Measurements from ENCODE around the gene KCNJ9.
"Not testable (repeated sequence)": the region's sequence is repeated elsewhere in the genome, so short reads cannot be mapped to it uniquely, and the experiment has no call there.

Gene KCNJ9

DNA sequence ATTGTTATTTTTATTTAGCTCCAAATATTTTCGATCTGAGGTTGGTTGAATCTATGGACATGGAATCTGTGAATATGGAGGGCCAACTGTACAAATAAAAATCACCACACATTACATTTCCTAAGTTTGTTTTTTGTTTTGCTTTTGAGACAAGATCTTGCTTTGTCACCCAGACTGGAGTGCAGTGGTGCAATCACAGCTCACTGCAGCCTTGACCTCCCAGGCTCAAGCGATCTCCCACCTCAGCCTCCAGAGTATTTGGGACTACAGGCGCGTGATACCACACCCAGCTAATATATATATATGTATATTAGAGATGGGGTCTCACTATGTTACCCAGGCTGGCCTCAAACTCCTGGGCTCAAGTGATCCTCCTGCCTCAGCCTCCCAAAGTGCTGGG lies 45.0 kb downstream of the KCNJ9 start:
- not testable (repeated sequence) for H3K4me3 ChIP-seq (ENCODE audit: low read length); H3K27me3 ChIP-seq (ENCODE audit: control insufficient read depth, insufficient read depth, low read length); H3K36me3 ChIP-seq (ENCODE audit: control insufficient read depth, insufficient read depth, low read length); H3K9ac ChIP-seq (ENCODE audit: low read length); H3K4me1 ChIP-seq (ENCODE audit: control insufficient read depth, insufficient read depth, low read length); H3K9me3 ChIP-seq (ENCODE audit: control insufficient read depth, low read length)

DNA sequence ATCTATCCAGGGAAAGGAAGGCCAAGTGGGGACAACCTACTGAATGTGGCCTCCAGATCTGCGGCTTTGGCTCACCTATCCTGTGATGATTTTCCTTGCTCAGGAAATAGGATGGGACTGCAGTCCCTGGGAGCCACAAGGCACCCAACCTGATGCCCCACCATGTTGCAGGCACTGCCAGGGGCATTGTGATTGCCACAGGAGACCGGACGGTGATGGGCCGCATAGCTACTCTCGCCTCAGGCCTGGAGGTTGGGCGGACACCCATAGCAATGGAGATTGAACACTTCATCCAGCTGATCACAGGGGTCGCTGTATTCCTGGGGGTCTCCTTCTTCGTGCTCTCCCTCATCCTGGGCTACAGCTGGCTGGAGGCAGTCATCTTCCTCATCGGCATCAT lies 46.0 kb downstream of the KCNJ9 start:
- Histone ChIP-seq H3K4me3 (ENCODE audit: low read length) (no peak overlapping the region), H3K36me3 (ENCODE audit: control insufficient read depth, insufficient read depth, low read length) (no peaks in the 10 kb centered on the region), H3K9ac (ENCODE audit: low read length) (no peak overlapping the region), H3K4me1 (ENCODE audit: control insufficient read depth, insufficient read depth, low read length) (no peaks in the 10 kb centered on the region), H3K9me3 (ENCODE audit: control insufficient read depth, low read length) (no peaks in the 10 kb centered on the region), H3K27me3 (ENCODE audit: control insufficient read depth, insufficient read depth, low read length) (peaks cover 8% of the 10 kb centered on the region)

DNA sequence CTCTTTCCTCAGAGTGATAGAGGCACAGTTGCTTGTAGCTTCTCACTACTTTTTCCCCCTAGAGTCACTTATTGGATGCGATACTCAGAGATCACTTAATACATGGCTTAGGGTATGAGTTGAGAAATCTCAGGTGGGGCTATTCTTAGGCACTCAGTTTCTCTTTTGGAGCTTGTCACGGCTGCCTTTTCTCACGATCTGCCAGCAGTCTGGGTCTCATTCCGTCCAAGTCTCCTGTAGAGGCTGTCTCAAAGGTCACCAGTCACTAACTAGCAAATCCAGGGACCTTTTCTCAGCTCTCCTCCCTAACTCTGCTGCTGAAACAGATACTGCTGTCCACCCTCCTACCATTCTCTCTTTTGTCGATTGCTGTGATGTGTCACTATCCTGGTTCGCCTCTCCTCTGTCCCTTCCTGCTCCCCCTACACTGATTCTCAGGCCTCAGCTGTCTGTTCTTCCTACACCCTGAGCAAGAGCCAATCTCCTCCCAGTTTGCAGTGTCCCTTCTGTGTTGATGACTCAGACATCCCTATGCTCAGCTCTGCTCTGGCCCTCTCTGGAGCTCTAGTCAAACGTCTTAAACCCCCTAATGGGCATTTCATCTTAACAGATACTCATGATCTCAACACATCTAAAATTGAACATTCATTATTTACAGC lies 46.7 kb downstream of the KCNJ9 start:
- H3K9ac ChIP-seq (ENCODE audit: low read length), result no peak overlapping the region
- H3K36me3 ChIP-seq (ENCODE audit: control insufficient read depth, insufficient read depth, low read length), result no peaks in the 10 kb centered on the region
- H3K9me3 ChIP-seq (ENCODE audit: control insufficient read depth, low read length), result no peaks in the 10 kb centered on the region
- peaks cover 8% of the 10 kb centered on the region for H3K27me3 ChIP-seq (ENCODE audit: control insufficient read depth, insufficient read depth, low read length)
- H3K4me3 ChIP-seq (ENCODE audit: low read length), result no peak overlapping the region
- H3K4me1 ChIP-seq (ENCODE audit: control insufficient read depth, insufficient read depth, low read length), result no peaks in the 10 kb centered on the region

DNA sequence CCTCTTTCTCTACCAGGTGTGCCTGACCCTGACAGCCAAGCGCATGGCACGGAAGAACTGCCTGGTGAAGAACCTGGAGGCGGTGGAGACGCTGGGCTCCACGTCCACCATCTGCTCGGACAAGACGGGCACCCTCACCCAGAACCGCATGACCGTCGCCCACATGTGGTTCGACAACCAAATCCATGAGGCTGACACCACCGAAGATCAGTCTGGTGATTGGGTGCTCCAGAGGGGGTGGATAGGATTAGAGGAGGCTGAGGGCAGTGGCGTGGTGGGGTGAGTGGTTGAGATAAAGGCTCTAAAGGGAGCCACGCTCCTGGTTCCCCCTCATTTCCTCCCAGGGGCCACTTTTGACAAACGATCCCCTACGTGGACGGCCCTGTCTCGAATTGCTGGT lies 47.3 kb downstream of the KCNJ9 start:
- Histone ChIP-seq H3K36me3 (ENCODE audit: control insufficient read depth, insufficient read depth, low read length) (no peaks in the 10 kb centered on the region), H3K9me3 (ENCODE audit: control insufficient read depth, low read length) (no peaks in the 10 kb centered on the region), H3K4me3 (ENCODE audit: low read length) (no peak overlapping the region), H3K27me3 (ENCODE audit: control insufficient read depth, insufficient read depth, low read length) (peaks cover 8% of the 10 kb centered on the region), H3K4me1 (ENCODE audit: control insufficient read depth, insufficient read depth, low read length) (no peaks in the 10 kb centered on the region), H3K9ac (ENCODE audit: low read length) (no peak overlapping the region)

DNA sequence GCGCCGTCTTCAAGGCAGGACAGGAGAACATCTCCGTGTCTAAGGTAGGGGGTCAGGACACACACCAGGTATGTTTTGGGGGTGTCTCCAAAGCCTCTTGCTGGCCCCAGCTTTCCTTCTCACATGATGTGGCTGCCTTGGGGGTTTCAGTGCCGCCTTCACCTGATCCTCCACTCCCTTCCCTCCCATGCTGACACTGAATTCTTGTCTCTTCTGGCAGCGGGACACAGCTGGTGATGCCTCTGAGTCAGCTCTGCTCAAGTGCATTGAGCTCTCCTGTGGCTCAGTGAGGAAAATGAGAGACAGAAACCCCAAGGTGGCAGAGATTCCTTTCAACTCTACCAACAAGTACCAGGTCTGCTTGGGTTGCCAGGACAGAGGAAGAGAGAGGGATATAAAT lies 47.7 kb downstream of the KCNJ9 start:
- no peaks in the 10 kb centered on the region for H3K9me3 ChIP-seq (ENCODE audit: control insufficient read depth, low read length)
- H3K27me3 ChIP-seq (ENCODE audit: control insufficient read depth, insufficient read depth, low read length), result peaks cover 8% of the 10 kb centered on the region
- H3K36me3 ChIP-seq (ENCODE audit: control insufficient read depth, insufficient read depth, low read length), result no peaks in the 10 kb centered on the region
- no peak overlapping the region for H3K4me3 ChIP-seq (ENCODE audit: low read length)
- H3K9ac ChIP-seq (ENCODE audit: low read length), result no peak overlapping the region
- H3K4me1 ChIP-seq (ENCODE audit: control insufficient read depth, insufficient read depth, low read length), result no peaks in the 10 kb centered on the region

DNA sequence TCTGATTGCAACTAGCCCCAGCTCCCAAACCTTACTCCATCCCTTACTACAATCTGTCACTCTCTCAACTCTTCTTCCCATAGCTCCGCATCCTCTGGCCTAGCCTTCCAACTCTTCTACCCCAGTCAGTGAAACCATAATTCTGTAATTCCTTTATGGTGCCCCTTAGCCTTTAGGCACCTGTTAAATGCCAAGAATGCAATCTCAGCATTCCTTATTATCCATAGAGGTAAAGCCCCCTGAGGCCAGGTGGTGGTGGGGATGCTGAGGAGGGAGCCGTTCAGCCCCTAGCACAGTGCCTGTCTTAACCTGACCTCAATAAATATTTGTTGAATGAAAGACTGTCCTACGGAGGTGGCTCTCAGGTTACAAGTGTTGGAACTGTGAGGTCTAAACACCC lies 48.2 kb downstream of the KCNJ9 start:
- Histone ChIP-seq H3K9ac (ENCODE audit: low read length) (no peak overlapping the region), H3K4me3 (ENCODE audit: low read length) (no peak overlapping the region), H3K4me1 (ENCODE audit: control insufficient read depth, insufficient read depth, low read length) (no peaks in the 10 kb centered on the region), H3K36me3 (ENCODE audit: control insufficient read depth, insufficient read depth, low read length) (no peaks in the 10 kb centered on the region), H3K27me3 (ENCODE audit: control insufficient read depth, insufficient read depth, low read length) (peaks cover 8% of the 10 kb centered on the region), H3K9me3 (ENCODE audit: control insufficient read depth, low read length) (no peaks in the 10 kb centered on the region)

DNA sequence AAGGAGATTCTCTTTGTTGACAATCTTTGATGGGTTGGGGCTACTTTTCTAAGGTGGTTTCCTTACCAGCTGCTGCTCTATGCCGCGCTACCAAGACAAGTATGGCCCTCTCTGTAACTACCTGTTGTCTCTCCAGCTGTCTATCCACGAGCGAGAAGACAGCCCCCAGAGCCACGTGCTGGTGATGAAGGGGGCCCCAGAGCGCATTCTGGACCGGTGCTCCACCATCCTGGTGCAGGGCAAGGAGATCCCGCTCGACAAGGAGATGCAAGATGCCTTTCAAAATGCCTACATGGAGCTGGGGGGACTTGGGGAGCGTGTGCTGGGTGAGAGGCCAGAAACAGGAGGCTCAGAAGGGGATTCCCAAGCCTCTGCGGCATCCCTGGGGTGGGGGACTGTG lies 48.6 kb downstream of the KCNJ9 start:
- H3K36me3 ChIP-seq (ENCODE audit: control insufficient read depth, insufficient read depth, low read length), result no peaks in the 10 kb centered on the region

DNA sequence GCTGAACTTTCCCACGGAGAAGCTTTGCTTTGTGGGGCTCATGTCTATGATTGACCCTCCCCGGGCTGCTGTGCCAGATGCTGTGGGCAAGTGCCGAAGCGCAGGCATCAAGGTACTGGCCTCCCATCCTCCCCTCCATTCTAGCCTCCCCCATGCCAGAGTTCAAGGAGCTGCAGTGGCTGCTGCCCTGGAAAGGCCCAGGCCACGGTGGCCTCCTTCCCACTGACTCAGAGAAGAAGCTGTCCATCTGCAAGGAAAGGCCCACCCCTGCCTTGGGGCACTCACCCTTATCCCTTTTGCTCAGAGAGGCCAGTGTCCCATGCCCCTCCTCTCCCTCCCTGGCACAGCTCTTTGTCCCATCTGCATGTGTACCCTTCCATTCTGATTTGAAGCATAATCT lies 49.1 kb downstream of the KCNJ9 start:
- Histone ChIP-seq H3K36me3 (ENCODE audit: control insufficient read depth, insufficient read depth, low read length) (no peaks in the 10 kb centered on the region), H3K4me1 (ENCODE audit: control insufficient read depth, insufficient read depth, low read length) (no peaks in the 10 kb centered on the region), H3K9me3 (ENCODE audit: control insufficient read depth, low read length) (no peaks in the 10 kb centered on the region), H3K4me3 (ENCODE audit: low read length) (no peak overlapping the region), H3K27me3 (ENCODE audit: control insufficient read depth, insufficient read depth, low read length) (peaks cover 8% of the 10 kb centered on the region), H3K9ac (ENCODE audit: low read length) (no peak overlapping the region)

More for the DNA sequence above, 48.6 kb downstream of the KCNJ9 start:
- Histone ChIP-seq H3K27me3 (ENCODE audit: control insufficient read depth, insufficient read depth, low read length) (peaks cover 8% of the 10 kb centered on the region), H3K4me3 (ENCODE audit: low read length) (no peak overlapping the region), H3K9me3 (ENCODE audit: control insufficient read depth, low read length) (no peaks in the 10 kb centered on the region), H3K4me1 (ENCODE audit: control insufficient read depth, insufficient read depth, low read length) (no peaks in the 10 kb centered on the region), H3K9ac (ENCODE audit: low read length) (no peak overlapping the region)

DNA sequence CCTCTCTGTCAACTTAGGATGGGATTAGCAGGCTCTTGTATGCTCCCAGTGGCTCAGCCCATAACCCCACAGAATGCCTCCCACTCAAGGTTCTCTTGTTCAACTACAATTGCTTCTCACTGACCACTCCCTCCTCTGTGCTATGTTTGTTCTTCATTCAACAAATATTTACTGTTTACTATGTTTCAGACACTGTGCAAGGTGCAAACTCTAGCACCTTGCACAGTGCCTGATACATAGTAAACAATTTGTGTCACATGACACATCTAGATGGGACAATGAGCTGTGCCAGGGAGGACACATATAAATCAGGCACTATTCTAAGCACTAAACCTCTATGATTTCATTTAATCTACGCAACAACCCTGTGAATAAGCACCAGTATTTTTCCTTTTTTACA lies 49.6 kb downstream of the KCNJ9 start:
- no peaks in the 10 kb centered on the region for H3K4me1 ChIP-seq (ENCODE audit: control insufficient read depth, insufficient read depth, low read length)

DNA sequence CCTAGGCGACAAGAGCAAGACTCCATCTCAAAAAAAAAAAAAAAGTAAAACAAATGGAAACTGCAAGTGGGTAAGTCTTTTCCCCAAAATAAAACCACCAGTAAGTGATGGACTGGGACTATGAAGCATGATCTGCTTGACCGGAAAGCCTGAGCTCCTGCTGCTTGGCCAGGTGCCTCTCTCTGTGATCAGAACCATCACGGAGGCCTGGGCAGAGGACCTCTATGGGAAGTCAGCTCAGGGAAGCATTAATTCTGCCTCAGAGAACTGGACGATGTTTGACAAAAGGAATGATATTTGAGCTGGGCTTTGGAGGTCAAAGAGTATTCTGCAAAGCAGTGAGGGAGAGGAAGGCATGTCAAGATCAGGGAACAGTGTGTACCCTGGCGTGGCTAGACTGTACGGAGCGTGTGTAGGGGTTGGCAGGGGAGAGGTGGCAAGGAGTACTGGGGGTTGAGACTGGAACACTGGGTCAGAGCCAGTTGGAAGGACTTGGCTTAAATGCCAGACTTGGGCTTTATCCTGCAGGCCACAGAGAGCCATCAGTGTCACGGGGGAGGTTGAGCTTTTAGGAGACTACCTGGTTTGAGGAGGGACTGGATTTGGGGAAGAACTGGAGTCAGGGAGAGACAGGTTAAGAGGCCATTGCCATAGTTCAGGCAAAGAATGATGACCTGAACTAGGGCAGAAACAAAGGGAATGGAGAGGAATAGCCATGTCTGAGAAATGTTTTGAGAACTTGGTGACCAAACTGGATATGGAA lies 50.6 kb downstream of the KCNJ9 start:
- H3K4me1 ChIP-seq (ENCODE audit: control insufficient read depth, insufficient read depth, low read length), result no peaks in the 10 kb centered on the region
- H3K36me3 ChIP-seq (ENCODE audit: control insufficient read depth, insufficient read depth, low read length), result no peaks in the 10 kb centered on the region
- no peak overlapping the region for H3K4me3 ChIP-seq (ENCODE audit: low read length)
- H3K9me3 ChIP-seq (ENCODE audit: control insufficient read depth, low read length), result no peaks in the 10 kb centered on the region
- peaks cover 8% of the 10 kb centered on the region for H3K27me3 ChIP-seq (ENCODE audit: control insufficient read depth, insufficient read depth, low read length)
- no peak overlapping the region for H3K9ac ChIP-seq (ENCODE audit: low read length)

More for the DNA sequence above, 49.6 kb downstream of the KCNJ9 start:
- Histone ChIP-seq H3K4me3 (ENCODE audit: low read length) (no peak overlapping the region), H3K9ac (ENCODE audit: low read length) (no peak overlapping the region), H3K9me3 (ENCODE audit: control insufficient read depth, low read length) (no peaks in the 10 kb centered on the region), H3K27me3 (ENCODE audit: control insufficient read depth, insufficient read depth, low read length) (peaks cover 8% of the 10 kb centered on the region), H3K36me3 (ENCODE audit: control insufficient read depth, insufficient read depth, low read length) (no peaks in the 10 kb centered on the region)

DNA sequence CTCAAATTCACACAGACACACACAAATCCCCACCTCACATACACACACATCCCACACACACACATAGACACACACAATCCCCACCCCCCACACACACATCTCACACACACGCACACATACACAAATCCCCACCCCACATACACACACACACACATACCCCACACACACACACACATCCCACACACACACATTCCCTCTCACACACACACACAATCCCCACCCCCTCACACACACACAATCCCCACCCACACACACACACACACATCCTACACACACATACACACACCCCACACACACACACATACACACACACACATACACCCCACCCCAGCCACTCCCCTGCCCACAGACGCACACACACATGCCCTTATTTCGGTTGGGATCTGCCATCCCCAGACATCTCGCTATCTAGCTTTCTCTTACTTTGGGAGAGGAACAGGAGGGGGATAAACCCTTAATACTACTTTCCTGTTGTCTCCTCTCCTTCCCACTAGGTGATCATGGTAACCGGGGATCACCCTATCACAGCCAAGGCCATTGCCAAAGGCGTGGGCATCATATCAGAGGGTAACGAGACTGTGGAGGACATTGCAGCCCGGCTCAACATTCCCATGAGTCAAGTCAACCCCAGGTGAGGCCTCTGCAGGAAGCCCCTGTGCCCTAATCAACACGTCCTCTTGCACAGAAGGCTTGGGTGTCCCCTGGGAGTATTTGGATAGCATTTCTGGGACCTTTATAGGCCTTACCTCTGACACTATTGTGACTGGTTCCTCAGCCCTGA lies 52.8 kb downstream of the KCNJ9 start:
- H3K36me3 ChIP-seq (ENCODE audit: control insufficient read depth, insufficient read depth, low read length), result no peaks in the 10 kb centered on the region
- H3K4me1 ChIP-seq (ENCODE audit: control insufficient read depth, insufficient read depth, low read length), result no peaks in the 10 kb centered on the region
- no peak overlapping the region for H3K4me3 ChIP-seq (ENCODE audit: low read length)
- H3K9ac ChIP-seq (ENCODE audit: low read length), result no peak overlapping the region
- peaks cover 8% of the 10 kb centered on the region for H3K27me3 ChIP-seq (ENCODE audit: control insufficient read depth, insufficient read depth, low read length)
- H3K9me3 ChIP-seq (ENCODE audit: control insufficient read depth, low read length), result no peaks in the 10 kb centered on the region

Data from mucosa of stomach (tissue), 1 donor.